Eye (tissue), 1 donor: ENCODE data around the gene STAT4.

Experiments used
- DNase-seq: peaks from one replicate; pipeline ENCODE4 v3.0.0-alpha.2; 2015

Gene STAT4

GRCh38 chr2:191143791-191144190 is 7.0 kb downstream of the STAT4 start:
- DNase-seq: no peak

- DNase-seq: no peak
These were observed 21.9 kb downstream of the STAT4 start for GRCh38 chr2:191128911-191129304.

- no peak for DNase-seq
These were observed 22.5 kb downstream of the STAT4 start for GRCh38 chr2:191128172-191128910.

GRCh38 chr2:191127235-191127634 is 23.6 kb downstream of the STAT4 start:
- no peak for DNase-seq

DNA sequence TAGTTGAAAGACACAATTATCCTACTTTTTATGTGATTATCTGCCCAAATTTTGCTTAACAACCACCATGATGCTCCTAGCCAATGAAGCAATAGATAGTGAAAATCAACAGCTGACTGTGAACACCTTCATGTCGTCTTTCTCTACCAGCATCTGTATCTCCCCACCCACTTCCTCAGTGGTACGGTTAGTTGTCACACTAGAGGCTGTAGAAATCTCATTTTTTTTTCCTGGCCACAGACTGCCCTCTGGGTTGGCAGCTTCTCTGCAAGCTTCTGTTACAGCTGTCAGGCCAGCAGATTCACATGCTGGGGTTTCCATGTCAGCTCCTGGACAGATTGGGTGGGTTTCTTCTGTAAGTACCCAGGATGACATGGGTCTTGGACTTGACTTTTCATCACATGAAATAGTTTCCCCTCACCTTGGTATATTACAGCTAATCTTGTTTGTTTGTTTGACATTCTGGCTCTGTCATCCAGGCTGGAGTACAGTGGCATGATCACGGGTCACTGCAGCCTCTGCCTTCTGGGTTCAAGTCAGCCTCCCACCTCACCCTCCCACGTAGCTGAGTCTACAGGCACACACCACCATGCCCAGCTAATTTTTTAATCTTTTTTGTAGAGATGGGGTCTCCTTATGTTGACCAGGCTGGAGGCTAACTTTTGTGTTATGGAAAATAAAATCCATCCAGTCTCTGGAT is 24.3 kb downstream of the STAT4 start:
- no peak for DNase-seq

DNA sequence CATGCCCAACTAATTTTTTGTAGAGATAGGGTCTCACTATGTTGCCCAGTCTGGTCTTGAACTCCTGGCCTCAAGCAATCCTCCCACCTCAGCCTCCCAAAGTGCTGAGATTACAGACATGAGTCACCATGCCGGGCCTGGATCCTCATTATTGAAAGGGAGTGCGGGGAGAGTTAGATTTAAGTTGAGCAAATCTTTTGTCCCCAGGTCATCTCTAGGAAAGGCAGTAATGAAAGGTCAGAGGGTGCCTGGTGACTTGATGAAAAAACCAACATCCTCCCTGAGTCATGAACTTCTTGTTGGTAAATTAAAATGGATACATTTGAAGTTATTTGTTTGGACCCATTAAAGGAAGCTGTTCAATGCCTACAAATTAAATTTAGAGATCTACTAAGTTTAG is 25.1 kb downstream of the STAT4 start:
- DNase-seq: no peak

GRCh38 chr2:191122638-191123294 is 28.0 kb downstream of the STAT4 start:
- DNase-seq: no peak

GRCh38 chr2:191117341-191117740 is 33.5 kb downstream of the STAT4 start:
- no peak for DNase-seq

GRCh38 chr2:191115804-191116203 is 35.0 kb downstream of the STAT4 start:
- no peak for DNase-seq

DNA sequence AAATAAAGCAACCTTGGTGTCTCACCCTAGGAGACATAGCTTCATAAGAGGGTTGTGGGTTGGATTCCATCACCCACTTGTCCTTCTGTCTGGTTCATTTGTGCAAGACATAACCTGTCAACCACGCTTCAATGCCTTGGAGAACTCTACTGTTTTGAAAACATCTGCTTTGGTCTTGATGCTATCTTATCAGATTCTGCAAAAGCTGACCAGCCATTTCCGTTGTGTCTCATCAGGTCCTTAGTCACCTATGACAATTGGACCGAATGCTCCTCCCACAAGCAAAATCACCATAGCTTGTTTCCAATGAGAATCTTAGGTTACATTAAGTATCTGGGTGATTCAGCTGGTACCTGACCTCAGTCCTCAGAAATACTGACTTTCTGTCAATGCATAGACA is 35.4 kb downstream of the STAT4 start:
- DNase-seq: no peak

DNA sequence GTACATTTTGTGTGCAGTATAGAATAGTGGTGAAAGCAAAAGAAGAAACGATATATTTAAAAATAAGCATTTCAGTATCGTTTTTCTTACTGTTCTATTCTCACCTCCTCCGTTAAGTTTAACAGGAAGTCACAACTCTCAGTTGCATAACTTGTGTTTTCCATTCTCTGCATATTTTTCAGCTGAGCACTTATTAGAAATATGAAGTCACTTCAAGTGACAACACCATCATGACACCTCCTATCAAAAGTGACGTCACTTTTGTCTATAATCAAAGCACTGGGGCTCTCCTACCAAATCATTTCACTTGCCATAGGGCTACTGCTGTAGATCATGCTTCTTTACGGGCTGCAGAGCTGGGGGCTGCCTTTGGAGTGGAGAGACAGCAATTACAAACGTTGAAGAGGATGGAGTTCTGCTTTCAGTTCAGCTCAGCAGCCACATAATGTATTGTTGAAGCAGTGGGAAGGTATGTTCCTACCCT is 36.3 kb downstream of the STAT4 start:
- DNase-seq: no peak

DNA sequence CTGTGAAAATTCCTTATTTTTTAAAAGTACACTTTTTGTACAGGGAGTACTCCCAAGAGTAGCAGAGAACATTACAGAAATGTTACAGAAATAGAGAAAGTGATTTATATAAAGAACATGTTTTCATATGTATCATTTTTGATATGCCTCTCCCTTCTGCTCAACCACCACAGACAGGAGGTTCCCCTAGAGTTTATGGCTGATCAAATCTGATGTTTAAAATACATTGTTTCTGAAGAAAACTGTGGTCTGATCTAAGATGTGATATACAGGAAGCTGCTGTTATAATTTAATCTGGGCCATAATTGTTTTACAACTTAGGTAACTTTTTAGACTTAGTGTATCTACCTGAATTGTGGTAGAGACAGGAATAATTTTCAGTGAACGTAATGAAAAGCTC is 37.0 kb downstream of the STAT4 start:
- DNase-seq: no peak

- DNase-seq: no peak
These were observed 38.3 kb downstream of the STAT4 start for GRCh38 chr2:191112448-191112901.

DNA sequence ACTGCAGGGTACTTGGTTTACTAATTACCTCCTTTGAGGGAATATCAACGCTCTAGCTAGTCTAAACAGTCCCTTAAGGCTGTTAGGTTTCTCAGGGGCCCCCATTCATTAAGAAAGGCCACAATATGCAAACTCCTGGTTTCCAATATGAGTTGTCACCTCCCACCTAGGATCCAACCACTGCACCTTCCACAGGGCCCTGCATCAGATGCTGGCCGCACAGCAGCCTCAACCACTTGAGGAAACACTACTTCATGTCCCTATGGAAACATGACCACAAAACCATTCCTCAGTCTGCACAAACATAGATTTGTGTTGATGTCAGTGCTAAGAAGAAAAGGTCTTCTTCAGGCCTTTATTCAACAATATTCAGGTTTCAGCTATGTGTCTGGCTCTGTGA is 40.9 kb downstream of the STAT4 start:
- DNase-seq: no peak

DNA sequence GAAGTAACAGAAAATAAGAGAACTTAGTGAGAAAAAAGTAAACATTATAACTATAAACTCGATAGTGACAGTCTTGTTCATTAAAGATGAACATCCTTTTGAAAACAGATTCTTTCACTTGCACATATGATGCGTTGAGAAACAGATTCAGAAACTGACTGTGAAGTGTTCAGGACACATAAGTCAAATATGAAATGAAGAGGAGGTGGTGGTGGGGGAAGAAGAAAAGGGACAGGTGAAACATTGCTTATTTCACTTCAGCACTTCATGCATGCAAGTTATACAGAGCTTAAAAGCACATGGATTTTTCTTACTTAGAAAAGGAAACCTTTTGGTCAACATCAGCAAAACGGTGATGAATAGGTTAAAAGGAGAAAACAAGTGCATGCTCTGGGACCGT is 42.5 kb downstream of the STAT4 start:
- no peak for DNase-seq

DNA sequence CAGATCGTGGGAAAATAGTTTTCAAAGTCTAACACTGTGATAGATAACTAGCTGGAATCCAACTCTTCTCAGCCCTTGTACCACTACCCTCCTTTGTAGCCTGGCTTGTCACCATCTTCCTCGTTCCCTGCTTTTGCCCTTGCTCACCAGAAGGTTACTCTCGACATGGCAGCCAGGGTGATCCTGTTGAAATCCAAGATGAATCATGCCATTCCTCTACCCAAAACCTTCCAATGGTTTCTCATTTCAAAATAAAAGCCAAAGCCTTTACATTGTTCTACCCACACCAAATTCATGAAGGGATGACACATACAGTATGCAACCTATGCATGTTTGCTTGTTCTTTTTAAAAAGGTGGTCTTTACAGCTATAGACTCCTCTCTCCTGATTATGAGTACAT is 45.7 kb downstream of the STAT4 start:
- DNase-seq: no peak

GRCh38 chr2:191103774-191104173 is 47.0 kb downstream of the STAT4 start:
- no peak for DNase-seq

GRCh38 chr2:191100216-191100615 is 50.6 kb downstream of the STAT4 start:
- no peak for DNase-seq

- no peak for DNase-seq
These were observed 63.5 kb downstream of the STAT4 start for GRCh38 chr2:191087311-191087710.

DNA sequence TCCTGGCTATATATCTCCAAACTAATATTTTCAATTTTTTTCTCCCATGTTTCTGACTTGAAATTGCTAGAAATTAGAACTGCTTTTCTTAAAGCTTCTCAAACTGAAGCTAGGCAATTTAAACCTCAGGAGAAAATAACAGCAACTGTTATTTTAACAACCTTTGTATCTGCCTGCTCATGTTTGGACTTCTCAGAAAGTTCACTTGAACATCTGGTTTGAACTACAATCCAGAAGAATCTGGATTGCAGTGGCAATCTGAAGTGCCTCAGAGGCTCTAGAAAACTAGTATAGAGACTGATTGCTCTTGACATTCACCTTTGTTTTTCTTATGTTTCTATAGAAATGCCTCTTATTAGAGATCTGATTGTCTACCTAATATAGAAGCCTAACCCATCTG is 64.1 kb downstream of the STAT4 start:
- DNase-seq: no peak

DNA sequence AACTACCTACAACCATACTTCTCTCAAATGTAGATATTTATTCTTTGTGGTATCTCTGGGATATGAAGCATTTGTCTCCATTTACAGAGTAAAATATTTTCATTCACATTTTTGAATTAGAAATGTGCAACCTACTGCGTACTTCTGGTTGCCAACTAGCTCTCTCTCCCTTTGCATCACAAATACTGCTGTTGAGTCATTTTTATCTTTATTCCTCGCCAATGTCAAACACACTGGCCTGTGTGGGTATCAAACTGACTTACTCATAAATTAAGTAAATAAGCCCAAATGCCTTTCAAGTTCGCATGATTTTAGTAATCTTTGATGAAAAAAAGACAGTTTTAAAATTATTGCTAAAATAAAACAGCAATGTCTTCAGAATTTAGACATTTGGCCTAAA is 67.3 kb downstream of the STAT4 start:
- no peak for DNase-seq

- no peak for DNase-seq
These were observed 68.5 kb downstream of the STAT4 start for GRCh38 chr2:191082321-191082720.

- DNase-seq: no peak
These were observed 69.2 kb downstream of the STAT4 start for GRCh38 chr2:191081411-191082155.
